Tibial artery (tissue), 4 donors: ENCODE measurements around the gene LCOR.

Experiments used
- DNase-seq, 2 donors: peaks; one replicate each; pipeline ENCODE4 v3.0.0-alpha.2; 2019
- H3K27ac ChIP-seq, 2 donors: fragments of 200-600 bp; sonication (generic) in 1 of 2; 1 replicate in 1 of 2; 2 replicates in 1 of 2; pipeline ENCODE4 v1.5.1; 2018 to 2019; ENCODE audit warnings: mild to moderate bottlenecking in 1 of 2
- H3K27me3 ChIP-seq, 2 donors: fragments of 200-600 bp; sonication (generic) in 1 of 2; one replicate each; pipeline versions ENCODE4 v1.5.1 to v1.6.0; 2016 to 2019
- H3K36me3 ChIP-seq, 3 donors: fragments of 200-600 bp; sonication (generic) in 2 of 3; one replicate each; pipeline ENCODE4 v1.5.1; 2016 to 2019; ENCODE audit warnings: mild to moderate bottlenecking in 2 of 3
- H3K4me1 ChIP-seq, 4 donors: fragments of 200-600 bp; sonication (generic) in 2 of 4; 1 replicate in 3 of 4; 2 replicates in 1 of 4; pipeline ENCODE4 v1.5.1; 2016 to 2019
- H3K4me3 ChIP-seq, 2 donors: fragments of 200-600 bp; sonication (generic) in 1 of 2; 1 replicate in 1 of 2; 2 replicates in 1 of 2; pipeline ENCODE4 v1.5.1; 2018 to 2019; ENCODE audit warnings: mild to moderate bottlenecking in 2 of 2
- H3K9me3 ChIP-seq, 3 donors: fragments of 200-600 bp; sonication (generic) in 1 of 3; one replicate each; pipeline ENCODE4 v1.5.1; 2016 to 2019
- intact Hi-C: fragments of 100-400 bp; cut with DNase I; formaldehyde crosslinking; loops from one replicate; pipeline ENCODE4 v1.15.0; 2023; ENCODE audit warnings: low total_unique reads
- TF ChIP-seq, protein P1 (sequence below), 2 experiments: fragments of 200-600 bp in 1 of 2; fragments of 450-650 bp in 1 of 2; IDR thresholded peaks; one replicate each; pipeline ENCODE4 v1.5.1; 2017 to 2019; ENCODE audit warnings: antibody characterized with exemption in 2 of 2, mild to moderate bottlenecking in 1 of 2, moderate library complexity in 1 of 2

LCOR gene

DNA sequence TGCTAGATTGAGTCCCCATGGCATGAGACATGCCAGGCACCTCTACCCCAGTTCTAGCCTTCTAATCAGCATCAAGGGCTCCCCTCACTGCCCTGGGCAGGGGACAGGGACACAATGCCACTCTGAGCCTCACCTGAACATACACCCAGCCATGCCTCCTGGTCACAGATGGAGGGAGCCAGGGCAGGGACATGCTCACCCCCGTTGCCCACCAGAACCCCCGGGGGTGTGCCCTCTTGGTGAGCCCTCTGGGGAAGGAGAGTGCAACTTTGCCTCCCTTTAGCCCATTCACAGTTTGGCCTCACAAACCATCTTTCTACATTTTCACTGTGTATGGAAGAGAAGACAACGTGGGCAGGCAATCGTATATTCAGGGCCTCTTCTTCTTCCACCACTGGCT lies 167.2 kb downstream of the LCOR start:
- Histone ChIP-seq H3K27ac (no peak overlapping the region), H3K9me3 (no peaks in the 10 kb centered on the region), H3K4me1 (peaks cover 0 to 11% (median 10%) of the 10 kb centered on the region in 4 donors), H3K27me3 (no peaks in the 10 kb centered on the region), H3K36me3 (no peaks in the 10 kb centered on the region), H3K4me3 (no peak overlapping the region)
- DNase-seq: no peak
- intact Hi-C loops: no loop called here
- TF ChIP-seq, protein P1, sequence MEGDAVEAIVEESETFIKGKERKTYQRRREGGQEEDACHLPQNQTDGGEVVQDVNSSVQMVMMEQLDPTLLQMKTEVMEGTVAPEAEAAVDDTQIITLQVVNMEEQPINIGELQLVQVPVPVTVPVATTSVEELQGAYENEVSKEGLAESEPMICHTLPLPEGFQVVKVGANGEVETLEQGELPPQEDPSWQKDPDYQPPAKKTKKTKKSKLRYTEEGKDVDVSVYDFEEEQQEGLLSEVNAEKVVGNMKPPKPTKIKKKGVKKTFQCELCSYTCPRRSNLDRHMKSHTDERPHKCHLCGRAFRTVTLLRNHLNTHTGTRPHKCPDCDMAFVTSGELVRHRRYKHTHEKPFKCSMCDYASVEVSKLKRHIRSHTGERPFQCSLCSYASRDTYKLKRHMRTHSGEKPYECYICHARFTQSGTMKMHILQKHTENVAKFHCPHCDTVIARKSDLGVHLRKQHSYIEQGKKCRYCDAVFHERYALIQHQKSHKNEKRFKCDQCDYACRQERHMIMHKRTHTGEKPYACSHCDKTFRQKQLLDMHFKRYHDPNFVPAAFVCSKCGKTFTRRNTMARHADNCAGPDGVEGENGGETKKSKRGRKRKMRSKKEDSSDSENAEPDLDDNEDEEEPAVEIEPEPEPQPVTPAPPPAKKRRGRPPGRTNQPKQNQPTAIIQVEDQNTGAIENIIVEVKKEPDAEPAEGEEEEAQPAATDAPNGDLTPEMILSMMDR (IDR thresholded peaks at IDR 0.05): no peak

DNA sequence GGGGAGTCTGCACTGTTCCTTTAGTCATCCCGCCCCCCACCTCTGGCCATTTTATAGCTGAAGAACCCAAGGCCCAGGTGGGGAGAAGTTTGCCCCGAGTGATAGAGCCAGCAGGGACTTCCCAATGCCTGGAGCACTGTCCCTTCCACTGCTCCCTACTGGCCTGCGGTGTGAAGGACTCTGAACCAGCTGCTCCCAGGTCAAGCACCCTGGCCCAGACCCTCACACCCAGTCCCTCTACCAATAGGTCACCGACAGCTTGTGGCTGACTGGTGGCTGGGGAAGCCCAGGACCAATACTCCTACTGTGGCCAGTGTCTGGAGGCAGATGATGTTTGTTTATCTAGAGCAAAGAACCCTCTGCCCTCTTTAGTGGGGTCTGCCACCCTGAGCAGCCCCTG lies 167.9 kb downstream of the LCOR start:
- Histone ChIP-seq H3K9me3 (no peaks in the 10 kb centered on the region), H3K4me1 (peaks cover 0 to 11% (median 10%) of the 10 kb centered on the region in 4 donors), H3K27me3 (no peaks in the 10 kb centered on the region), H3K27ac (no peak overlapping the region), H3K36me3 (no peaks in the 10 kb centered on the region), H3K4me3 (no peak overlapping the region)
- intact Hi-C loops: no loop called here
- TF ChIP-seq, protein P1 (IDR thresholded peaks at IDR 0.05): no peak
- no peak for DNase-seq

DNA sequence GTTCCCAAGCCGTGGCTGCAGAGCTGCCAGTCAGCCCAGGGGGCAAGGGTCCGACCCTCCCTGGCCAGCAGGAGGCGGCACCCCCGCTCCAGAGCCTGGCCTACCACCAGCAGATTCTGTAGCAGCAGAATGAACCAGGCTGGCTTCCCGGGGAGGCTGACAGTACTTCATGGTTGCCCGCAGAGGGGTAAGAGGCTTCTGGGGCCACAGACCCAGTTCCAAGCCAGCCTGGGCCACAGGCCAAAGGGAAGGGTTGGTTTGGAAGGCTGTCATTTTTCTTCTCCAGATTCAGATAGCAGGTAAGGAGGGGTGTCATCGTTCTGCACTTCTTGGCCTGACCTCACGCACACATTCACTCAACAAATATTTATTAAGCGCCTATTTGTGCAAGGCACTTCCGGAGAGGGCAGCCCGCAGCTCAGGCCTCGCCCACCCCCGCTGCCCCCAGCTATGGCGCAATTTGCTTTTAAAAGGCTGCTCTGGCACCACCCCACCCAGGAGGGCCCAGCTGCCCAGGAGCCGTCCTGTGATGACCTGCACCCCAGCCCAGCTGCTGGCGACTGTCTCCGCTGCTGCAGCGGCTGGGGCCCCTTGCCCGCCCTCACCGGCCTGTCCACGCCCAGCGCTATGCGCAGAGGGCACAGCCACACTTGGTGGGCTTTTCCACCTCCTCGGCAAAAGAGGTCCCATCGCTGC lies 168.5 kb downstream of the LCOR start:
- no peak overlapping the region for H3K27ac ChIP-seq
- intact Hi-C loops: no loop called here
- no peak overlapping the region for H3K4me3 ChIP-seq
- TF ChIP-seq, protein P1 (IDR thresholded peaks at IDR 0.05): no peak
- H3K27me3 ChIP-seq: no peaks in the 10 kb centered on the region
- H3K4me1 ChIP-seq: peaks cover 0 to 11% (median 10%) of the 10 kb centered on the region in 4 donors
- no peaks in the 10 kb centered on the region for H3K9me3 ChIP-seq
- H3K36me3 ChIP-seq: no peaks in the 10 kb centered on the region
- DNase-seq: no peak

DNA sequence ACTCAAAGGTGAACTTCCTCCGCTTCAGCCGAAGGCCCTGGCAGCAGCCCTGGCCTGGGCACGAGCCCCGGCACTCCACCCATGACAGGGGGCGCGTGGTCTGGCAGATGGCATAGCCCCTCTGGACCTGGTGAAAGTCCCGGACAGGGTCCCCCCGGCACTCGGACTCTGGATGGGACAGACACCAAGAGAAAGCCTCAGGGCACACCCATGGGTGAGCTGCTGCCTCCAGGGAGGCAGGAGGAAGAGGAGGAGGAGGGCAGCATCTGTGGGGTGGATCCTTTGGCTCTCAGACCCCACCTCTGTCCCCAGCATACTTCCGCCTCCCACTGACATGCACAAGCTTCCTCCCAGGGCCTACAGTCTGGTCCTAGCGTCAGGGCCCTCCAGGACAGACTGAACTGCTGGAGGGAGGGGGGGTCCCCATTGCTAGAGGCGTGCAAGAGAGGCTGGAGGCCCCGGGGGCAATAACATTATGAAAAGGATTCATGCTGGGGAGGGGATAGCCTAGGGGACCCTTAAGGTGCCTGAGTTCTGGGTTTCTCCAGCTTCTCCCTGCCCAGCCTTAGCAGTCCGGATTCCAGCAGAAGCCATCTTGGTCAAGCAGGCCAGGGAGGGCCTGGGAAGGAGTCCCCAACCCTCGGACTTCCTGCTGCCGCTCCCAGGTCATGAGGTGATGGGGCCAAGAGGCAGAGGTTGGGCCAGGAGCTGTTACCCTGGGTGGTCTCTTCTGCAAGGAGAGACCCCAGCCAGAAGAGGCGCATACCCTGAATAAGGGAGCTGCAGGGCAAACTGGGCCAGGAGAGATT lies 169.3 kb downstream of the LCOR start:
- no peak overlapping the region for H3K27ac ChIP-seq
- intact Hi-C loops: no loop called here
- no peaks in the 10 kb centered on the region for H3K36me3 ChIP-seq
- peaks cover 0 to 6% (median 3%) of the 10 kb centered on the region in 4 donors for H3K4me1 ChIP-seq
- H3K9me3 ChIP-seq: no peaks in the 10 kb centered on the region
- H3K4me3 ChIP-seq: no peak overlapping the region
- H3K27me3 ChIP-seq: no peaks in the 10 kb centered on the region
- DNase-seq: no peak
- TF ChIP-seq, protein P1 (IDR thresholded peaks at IDR 0.05): no peak

DNA sequence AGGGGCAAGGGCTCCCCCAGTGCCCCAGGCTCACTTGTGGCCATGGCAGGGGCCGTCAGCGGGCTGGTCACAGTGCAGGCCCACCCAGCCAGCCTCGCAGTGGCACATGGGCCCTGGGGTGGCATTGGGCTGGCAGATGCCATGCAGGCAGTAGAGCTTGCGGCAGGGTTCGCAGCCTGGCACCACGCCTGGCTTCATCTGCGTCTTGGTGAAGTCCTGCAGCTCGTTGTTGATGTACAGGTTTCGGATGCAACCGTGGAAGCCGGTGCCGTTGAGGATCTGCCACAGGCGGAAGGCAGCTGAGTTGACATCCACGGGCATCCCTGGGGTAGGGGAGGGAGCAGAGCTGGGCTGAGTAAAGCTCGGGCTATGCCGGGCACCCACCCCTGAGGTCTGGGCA lies 170.6 kb downstream of the LCOR start:
- H3K9me3 ChIP-seq: peaks cover 0 to 12% (median under 1%) of the 10 kb centered on the region in 3 donors
- H3K27me3 ChIP-seq: no peaks in the 10 kb centered on the region
- no peak for DNase-seq
- intact Hi-C loops: no loop called here
- H3K4me3 ChIP-seq: no peak overlapping the region
- H3K4me1 ChIP-seq: no peaks in the 10 kb centered on the region
- no peak overlapping the region for H3K27ac ChIP-seq
- H3K36me3 ChIP-seq: no peaks in the 10 kb centered on the region
- TF ChIP-seq, protein P1 (IDR thresholded peaks at IDR 0.05): no peak
